Stimulated activated naive CD8-positive, alpha-beta T cell treated with anti-CD3 and anti-CD28 coated beads, Interleukin-15, Interleukin-2, amounts not matched to agents 100 ng/mL and 50 ng/mL, for 24 hours (primary cell): ENCODE measurements around the gene BABAM2.

ENCODE experiments used
- H3K27ac Mint-ChIP-seq: one replicate; pipeline ENCODE4 v1.8.0; 2021; ENCODE audit warnings: mild to moderate bottlenecking, mixed read lengths
- H3K27me3 Mint-ChIP-seq: one replicate; pipeline ENCODE4 v1.8.0; 2021; ENCODE audit warnings: mixed read lengths
- H3K36me3 Mint-ChIP-seq: one replicate; pipeline ENCODE4 v1.8.0; 2021; ENCODE audit warnings: low read depth, mixed read lengths
- H3K4me1 Mint-ChIP-seq: one replicate; pipeline ENCODE4 v1.8.0; 2021; ENCODE audit warnings: low read depth, mixed read lengths
- H3K4me3 Mint-ChIP-seq: one replicate; pipeline ENCODE4 v1.8.0; 2021; ENCODE audit warnings: mild to moderate bottlenecking, mixed read lengths
- H3K9me3 Mint-ChIP-seq: one replicate; pipeline ENCODE4 v1.8.0; 2021; ENCODE audit warnings: mixed read lengths

BABAM2 gene

DNA sequence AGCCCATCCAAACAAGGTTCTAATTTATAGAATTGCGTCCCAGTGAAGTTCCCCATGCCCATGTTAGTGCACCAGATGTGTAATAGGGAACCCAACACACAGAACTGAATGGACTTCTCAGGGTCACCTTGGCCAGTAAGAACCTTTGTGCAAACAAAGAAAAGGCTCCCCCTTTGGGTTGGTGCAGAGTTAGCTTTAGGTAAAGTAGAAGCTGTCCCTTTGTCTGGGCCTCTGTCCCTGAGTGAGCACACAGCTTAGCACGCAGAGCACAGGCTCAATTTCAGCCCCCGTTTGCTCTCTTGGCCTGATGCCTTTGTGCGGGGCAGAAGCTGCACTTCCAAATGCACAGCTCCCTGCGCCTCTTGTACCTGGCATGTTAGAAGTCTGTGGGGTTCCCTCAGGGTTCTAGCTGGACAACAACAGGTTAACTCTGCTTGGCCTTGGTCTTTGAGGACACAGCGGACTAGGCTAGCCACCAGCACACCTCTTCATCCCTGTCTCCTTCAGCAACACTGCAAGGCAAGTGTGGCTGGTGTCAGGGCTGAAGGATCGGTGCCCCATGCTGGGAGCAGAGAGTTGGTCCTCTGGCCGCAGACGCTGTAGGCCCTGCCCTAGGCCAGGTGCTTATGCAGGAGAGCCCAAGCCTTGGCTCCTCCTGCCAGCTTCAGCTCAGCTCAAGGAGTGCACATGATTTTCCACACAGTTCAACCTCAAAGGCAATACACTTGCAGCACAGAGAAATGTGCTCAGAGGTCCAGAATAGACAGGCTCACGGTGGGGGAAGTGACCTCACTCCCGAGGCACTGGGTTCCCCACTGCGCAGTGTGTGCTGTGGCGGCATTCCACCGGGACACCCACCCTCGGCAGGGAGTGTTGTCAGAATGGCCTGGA, 428.8 kb downstream of the BABAM2 start:
- Mint-ChIP-seq H3K27me3 (no peaks in the 10 kb centered on the region), H3K4me1 (no peaks in the 10 kb centered on the region), H3K36me3 (no peaks in the 10 kb centered on the region), H3K9me3 (no peaks in the 10 kb centered on the region), H3K4me3 (no peak overlapping the region), H3K27ac (no peak overlapping the region)

GRCh38 chr2:28320009-28320365, 429.5 kb downstream of the BABAM2 start:
- no peak overlapping the region for H3K27ac Mint-ChIP-seq
- H3K4me3 Mint-ChIP-seq, result no peak overlapping the region
- H3K4me1 Mint-ChIP-seq, result peaks cover under 1% of the 10 kb centered on the region
- no peaks in the 10 kb centered on the region for H3K27me3 Mint-ChIP-seq
- no peaks in the 10 kb centered on the region for H3K9me3 Mint-ChIP-seq
- no peaks in the 10 kb centered on the region for H3K36me3 Mint-ChIP-seq

DNA sequence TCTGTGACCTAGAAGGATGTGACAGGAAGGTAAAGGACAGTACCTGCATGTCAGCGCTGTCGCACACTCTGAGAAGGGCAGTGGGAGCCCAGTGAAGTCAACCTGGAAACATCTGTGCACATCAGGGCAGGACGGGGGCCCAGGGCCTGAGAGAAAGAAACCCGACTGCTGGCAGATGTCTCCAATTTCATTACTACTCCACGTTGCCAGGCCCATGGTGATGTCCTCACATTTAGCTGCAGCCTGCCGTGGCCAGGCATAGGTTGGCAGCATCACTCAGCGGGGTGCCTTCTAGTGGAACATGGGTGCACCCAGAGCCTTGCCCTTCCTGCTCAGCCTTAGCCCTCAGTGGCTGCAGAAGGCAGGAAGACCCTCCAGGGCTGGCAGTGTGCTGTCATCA, 429.8 kb downstream of the BABAM2 start:
- H3K4me3 Mint-ChIP-seq, result no peak overlapping the region
- peaks cover 4% of the 10 kb centered on the region for H3K4me1 Mint-ChIP-seq
- H3K27ac Mint-ChIP-seq, result no peak overlapping the region
- H3K9me3 Mint-ChIP-seq, result no peaks in the 10 kb centered on the region
- H3K36me3 Mint-ChIP-seq, result no peaks in the 10 kb centered on the region
- no peaks in the 10 kb centered on the region for H3K27me3 Mint-ChIP-seq

GRCh38 chr2:28321426-28321825, 430.9 kb downstream of the BABAM2 start:
- Mint-ChIP-seq H3K27ac (no peak overlapping the region), H3K9me3 (no peaks in the 10 kb centered on the region), H3K4me1 (peaks cover 15% of the 10 kb centered on the region), H3K4me3 (no peak overlapping the region), H3K36me3 (no peaks in the 10 kb centered on the region), H3K27me3 (no peaks in the 10 kb centered on the region)

DNA sequence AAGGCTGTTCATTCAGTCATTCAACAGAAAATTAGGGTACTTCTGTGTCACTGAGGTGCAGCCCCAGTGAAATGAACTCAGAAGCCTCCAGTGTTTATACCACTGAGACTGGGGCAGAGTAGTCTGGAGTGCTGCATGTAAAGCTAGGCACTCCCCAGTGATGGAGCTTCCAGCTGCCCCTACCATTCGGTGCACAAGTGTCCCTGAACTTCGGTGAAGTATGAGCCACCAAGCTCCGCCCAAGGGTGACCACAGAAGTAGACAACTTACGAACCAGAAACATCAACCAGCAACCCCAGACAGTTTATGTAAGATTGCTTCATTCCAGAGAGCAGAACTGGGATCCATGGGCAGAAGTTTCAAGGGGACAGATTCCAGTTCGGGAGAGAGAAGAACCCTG, 431.5 kb downstream of the BABAM2 start:
- no peaks in the 10 kb centered on the region for H3K36me3 Mint-ChIP-seq
- H3K27me3 Mint-ChIP-seq, result no peaks in the 10 kb centered on the region
- no peak overlapping the region for H3K27ac Mint-ChIP-seq
- H3K9me3 Mint-ChIP-seq, result no peaks in the 10 kb centered on the region
- peaks cover 19% of the 10 kb centered on the region for H3K4me1 Mint-ChIP-seq
- no peak overlapping the region for H3K4me3 Mint-ChIP-seq

GRCh38 chr2:28322456-28322855, 431.9 kb downstream of the BABAM2 start:
- peaks cover 2% of the 10 kb centered on the region for H3K36me3 Mint-ChIP-seq
- H3K9me3 Mint-ChIP-seq, result no peaks in the 10 kb centered on the region
- no peak overlapping the region for H3K4me3 Mint-ChIP-seq
- H3K27me3 Mint-ChIP-seq, result no peaks in the 10 kb centered on the region
- H3K4me1 Mint-ChIP-seq, result peaks cover 19% of the 10 kb centered on the region
- no peak overlapping the region for H3K27ac Mint-ChIP-seq

GRCh38 chr2:28322981-28323396, 432.5 kb downstream of the BABAM2 start:
- peaks cover 19% of the 10 kb centered on the region for H3K4me1 Mint-ChIP-seq
- no peak overlapping the region for H3K4me3 Mint-ChIP-seq
- H3K36me3 Mint-ChIP-seq, result peaks cover 5% of the 10 kb centered on the region

GRCh38 chr2:28325173-28325566, 434.6 kb downstream of the BABAM2 start:
- Mint-ChIP-seq H3K9me3 (no peaks in the 10 kb centered on the region), H3K36me3 (peaks cover 15% of the 10 kb centered on the region), H3K4me3 (no peak overlapping the region), H3K4me1 (peaks cover 19% of the 10 kb centered on the region), H3K27me3 (no peaks in the 10 kb centered on the region), H3K27ac (peak overlapping the region; percentile 49)

More at GRCh38 chr2:28322981-28323396, 432.5 kb downstream of the BABAM2 start:
- Mint-ChIP-seq H3K27ac (no peak overlapping the region), H3K27me3 (no peaks in the 10 kb centered on the region), H3K9me3 (no peaks in the 10 kb centered on the region)

DNA sequence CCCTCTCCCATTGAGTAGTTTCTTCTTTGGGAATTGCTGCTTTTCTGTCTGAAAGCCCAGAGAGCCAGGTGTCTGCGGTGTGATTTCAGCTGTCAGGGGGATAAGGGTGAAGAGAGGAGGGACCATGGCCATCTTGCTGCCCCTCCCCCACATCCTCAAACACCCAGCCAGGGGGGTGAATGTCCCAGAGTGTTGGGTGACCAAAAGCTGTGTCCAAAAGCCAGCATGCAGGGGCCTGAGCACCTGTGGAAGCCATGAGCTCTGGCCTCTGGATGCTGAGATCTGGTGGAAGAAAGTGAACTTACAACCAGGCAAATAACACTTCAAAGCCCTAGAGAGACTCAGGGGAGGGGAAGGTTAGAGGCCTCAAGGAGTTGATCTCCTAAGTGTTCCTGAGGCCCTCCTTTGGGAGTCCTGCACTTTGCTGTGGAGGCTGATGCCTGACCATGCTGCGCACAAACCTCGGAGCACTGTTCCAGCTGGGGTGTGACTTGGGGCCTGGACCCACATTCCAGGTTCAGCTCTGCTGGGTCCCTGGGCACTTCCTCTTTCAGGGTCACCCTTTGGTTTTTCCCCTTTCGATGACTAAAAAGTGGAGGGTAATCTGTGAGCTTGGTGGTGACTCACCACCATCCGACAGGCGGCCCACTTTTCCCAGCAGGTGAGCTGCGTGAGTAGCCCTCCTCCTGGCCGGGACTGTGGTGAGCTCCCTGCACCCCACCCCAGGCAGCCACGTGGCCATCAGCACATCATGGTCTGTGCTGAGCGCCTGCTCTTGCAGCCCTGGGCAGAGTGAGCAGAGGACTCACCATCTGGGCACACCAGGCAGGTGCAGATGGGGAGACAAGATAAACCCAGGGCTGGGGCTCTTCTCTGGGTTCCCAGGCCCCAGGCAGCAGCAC, 435.3 kb downstream of the BABAM2 start:
- Mint-ChIP-seq H3K4me1 (peaks cover 19% of the 10 kb centered on the region), H3K36me3 (peaks cover 20% of the 10 kb centered on the region), H3K9me3 (no peaks in the 10 kb centered on the region), H3K27ac (peak overlapping the region; percentile 58), H3K27me3 (no peaks in the 10 kb centered on the region), H3K4me3 (no peak overlapping the region)

- Mint-ChIP-seq H3K4me3 (no peak overlapping the region), H3K9me3 (no peaks in the 10 kb centered on the region), H3K27ac (no peak overlapping the region), H3K4me1 (peaks cover 19% of the 10 kb centered on the region), H3K27me3 (no peaks in the 10 kb centered on the region), H3K36me3 (peaks cover 20% of the 10 kb centered on the region)
Measured at GRCh38 chr2:28326469-28326805, 435.9 kb downstream of the BABAM2 start.

DNA sequence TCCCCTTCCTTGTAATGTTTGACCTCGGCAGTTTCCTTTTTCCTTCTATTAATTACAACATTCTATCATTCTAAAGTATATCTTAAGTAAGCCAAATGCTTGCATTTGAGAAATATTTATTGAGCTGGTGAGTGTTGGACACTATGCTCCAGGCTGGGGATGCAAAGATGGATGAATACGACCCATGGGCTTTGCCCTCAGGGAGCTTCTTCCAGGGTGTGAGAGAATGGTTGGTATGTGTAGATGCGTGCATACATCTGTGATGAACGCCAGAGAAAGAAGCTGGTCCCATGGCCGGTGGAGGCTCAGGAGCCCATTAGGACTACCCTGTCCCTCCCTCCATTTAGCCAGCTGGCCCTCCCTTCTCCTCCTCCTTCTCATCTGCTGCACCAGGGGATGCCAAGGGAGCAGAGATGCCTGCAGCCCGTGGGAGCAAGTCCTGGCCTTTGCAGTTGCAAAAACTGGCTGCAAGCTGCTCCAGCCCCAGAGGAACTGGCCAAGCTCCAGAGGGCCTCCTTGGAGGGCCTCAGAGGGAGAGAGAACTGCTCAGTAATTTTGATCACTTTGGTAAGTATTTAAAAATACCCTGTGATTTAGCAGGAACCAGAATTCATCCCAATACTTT, 436.5 kb downstream of the BABAM2 start:
- H3K27me3 Mint-ChIP-seq, result no peaks in the 10 kb centered on the region
- H3K36me3 Mint-ChIP-seq, result peaks cover 20% of the 10 kb centered on the region
- no peaks in the 10 kb centered on the region for H3K9me3 Mint-ChIP-seq
- peaks cover 19% of the 10 kb centered on the region for H3K4me1 Mint-ChIP-seq
- no peak overlapping the region for H3K27ac Mint-ChIP-seq
- no peak overlapping the region for H3K4me3 Mint-ChIP-seq

GRCh38 chr2:28327581-28327955, 437.0 kb downstream of the BABAM2 start:
- Mint-ChIP-seq H3K4me3 (no peak overlapping the region), H3K9me3 (no peaks in the 10 kb centered on the region), H3K27me3 (no peaks in the 10 kb centered on the region), H3K36me3 (peaks cover 20% of the 10 kb centered on the region), H3K27ac (no peak overlapping the region), H3K4me1 (peaks cover 19% of the 10 kb centered on the region)

DNA sequence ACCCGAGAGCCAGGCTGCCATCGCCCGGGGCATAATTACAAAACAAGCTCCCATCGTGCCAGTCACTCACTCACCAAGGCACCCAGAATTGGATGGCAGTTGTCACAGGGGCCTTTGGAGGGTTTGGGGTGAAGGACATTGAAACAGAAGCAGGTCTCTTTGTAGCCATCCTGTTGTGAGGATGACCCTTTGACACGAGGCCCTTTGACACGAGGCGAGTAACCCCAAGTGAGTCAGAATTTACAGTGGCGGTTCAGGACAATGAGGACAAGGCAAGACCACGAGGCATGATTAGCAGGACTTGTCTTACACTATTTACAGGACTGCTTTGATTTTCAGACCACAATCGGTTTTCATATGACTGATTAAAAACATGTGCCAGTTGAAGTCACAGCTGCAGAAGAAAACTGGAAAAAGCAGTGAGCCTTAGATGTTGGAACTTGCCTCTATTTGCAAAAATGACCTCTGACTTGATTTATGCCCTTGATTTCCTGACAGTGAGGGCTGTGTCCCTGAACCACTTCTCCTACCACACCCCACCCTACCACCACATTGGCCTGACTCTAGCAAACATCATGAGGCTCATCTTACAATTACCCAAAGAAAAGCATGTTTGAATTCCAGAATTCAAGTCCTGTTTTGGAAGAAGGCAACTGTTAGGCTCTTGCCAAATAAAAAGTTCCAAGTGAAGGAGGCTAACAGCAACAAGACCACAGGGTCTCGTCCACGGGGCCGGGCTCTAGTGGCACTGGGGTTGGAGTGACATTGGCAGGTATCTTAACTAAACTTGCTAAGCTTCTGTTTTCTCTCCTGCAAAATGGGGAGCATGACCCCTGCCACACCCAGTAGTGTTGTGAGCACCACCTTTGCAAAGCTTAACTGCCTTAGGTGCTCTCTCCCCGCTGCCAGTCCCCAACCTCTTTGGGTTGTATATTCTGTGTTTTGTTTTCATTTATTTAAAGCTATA, 437.7 kb downstream of the BABAM2 start:
- Mint-ChIP-seq H3K36me3 (peaks cover 20% of the 10 kb centered on the region), H3K27me3 (no peaks in the 10 kb centered on the region), H3K4me3 (no peak overlapping the region), H3K27ac (no peak overlapping the region), H3K4me1 (peaks cover 19% of the 10 kb centered on the region), H3K9me3 (no peaks in the 10 kb centered on the region)

DNA sequence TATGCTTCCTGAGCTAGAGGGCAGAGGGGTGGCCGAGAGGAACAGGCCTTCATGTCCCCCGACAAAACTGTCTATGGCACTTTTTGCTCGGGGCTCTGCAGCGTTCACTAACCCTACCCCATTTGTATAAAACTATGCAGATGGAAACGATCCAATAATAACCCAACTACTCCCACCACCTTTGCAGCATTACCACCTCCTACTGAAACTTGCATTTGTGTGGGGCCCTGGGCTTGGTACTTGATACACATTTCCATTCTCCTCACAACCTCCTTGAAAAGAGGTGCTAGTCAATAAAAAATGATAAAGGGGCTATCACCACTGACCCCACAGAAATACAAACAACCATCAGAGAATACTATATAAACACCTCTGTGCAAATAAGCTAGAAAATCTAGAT, 438.7 kb downstream of the BABAM2 start:
- peaks cover 19% of the 10 kb centered on the region for H3K4me1 Mint-ChIP-seq
- H3K27me3 Mint-ChIP-seq, result no peaks in the 10 kb centered on the region
- H3K27ac Mint-ChIP-seq, result no peak overlapping the region
- H3K9me3 Mint-ChIP-seq, result no peaks in the 10 kb centered on the region
- no peak overlapping the region for H3K4me3 Mint-ChIP-seq
- H3K36me3 Mint-ChIP-seq, result peaks cover 20% of the 10 kb centered on the region
